DOHH2 (cell line): ENCODE measurements around the gene EPN2.

Experiments
- EZH2phosphoT487 ChIP-seq: fragments of 200-600 bp; sonication (generic); IDR thresholded peaks from 2 replicates; pipeline ENCODE4 v1.6.1; 2017; ENCODE audit warnings: borderline replicate concordance, mild to moderate bottlenecking, antibody characterized with exemption, low read length, moderate library complexity, mixed read lengths
- TF ChIP-seq, protein P1 (sequence below): fragments of 200-600 bp; sonication (generic); IDR thresholded peaks from one replicate; pipeline ENCODE4 v1.5.1; 2014; ENCODE audit warnings: antibody characterized with exemption, mild to moderate bottlenecking, low read depth, low read length; ENCODE audit not compliant: poor library complexity, severe bottlenecking

DNA sequence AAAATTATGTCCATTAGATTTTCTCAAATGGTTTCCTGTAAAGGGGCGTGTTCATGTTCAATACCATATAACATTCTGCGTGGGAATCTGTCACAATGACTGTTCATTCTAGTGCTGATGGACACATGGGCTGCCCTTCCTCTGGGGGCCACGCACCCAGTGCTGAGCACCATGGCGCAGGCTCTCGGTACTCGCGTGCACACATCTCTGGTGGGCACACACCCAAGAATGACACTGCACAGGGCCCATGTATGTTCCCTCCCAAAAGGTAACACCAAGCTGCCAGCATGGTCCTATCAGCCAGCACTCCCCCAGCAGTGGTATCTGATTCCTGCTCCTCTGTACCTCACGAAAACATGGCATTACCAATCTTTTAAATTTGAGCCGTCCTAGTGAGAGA, 111.6 kb downstream of the EPN2 start:
- TF ChIP-seq, protein P1, sequence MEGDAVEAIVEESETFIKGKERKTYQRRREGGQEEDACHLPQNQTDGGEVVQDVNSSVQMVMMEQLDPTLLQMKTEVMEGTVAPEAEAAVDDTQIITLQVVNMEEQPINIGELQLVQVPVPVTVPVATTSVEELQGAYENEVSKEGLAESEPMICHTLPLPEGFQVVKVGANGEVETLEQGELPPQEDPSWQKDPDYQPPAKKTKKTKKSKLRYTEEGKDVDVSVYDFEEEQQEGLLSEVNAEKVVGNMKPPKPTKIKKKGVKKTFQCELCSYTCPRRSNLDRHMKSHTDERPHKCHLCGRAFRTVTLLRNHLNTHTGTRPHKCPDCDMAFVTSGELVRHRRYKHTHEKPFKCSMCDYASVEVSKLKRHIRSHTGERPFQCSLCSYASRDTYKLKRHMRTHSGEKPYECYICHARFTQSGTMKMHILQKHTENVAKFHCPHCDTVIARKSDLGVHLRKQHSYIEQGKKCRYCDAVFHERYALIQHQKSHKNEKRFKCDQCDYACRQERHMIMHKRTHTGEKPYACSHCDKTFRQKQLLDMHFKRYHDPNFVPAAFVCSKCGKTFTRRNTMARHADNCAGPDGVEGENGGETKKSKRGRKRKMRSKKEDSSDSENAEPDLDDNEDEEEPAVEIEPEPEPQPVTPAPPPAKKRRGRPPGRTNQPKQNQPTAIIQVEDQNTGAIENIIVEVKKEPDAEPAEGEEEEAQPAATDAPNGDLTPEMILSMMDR, result no peak
- no peak for TF ChIP-seq EZH2phosphoT487
